H9 (cell line): Measurements from ENCODE around the gene CADM1. TPM values are rescaled to one million over a fixed set of nuclear protein-coding genes. Genes with fewer than 3 reads are reported as not detected.

Experiments used
- DNase-seq: peaks from one replicate; pipeline ENCODE4 v3.0.0-alpha.2; 2017
- H2AFZ ChIP-seq: one replicate; pipeline ENCODE4 v1.6.1; 2013; ENCODE audit warnings: mild to moderate bottlenecking, low read length, control low read depth, moderate library complexity
- H2AK5ac ChIP-seq: 2 replicates; pipeline ENCODE4 v1.6.1; 2013; ENCODE audit warnings: low read length, control low read depth, mixed read lengths; ENCODE audit not compliant: insufficient read length
- H2BK120ac ChIP-seq: one replicate; pipeline ENCODE4 v1.6.1; 2013; ENCODE audit warnings: low read depth, mild to moderate bottlenecking, low read length, control low read depth, inconsistent platforms; ENCODE audit not compliant: poor library complexity, severe bottlenecking
- H2BK12ac ChIP-seq: 2 replicates; pipeline ENCODE4 v1.6.1; 2013; ENCODE audit warnings: low read length, control low read depth, mixed read lengths, low read depth; ENCODE audit not compliant: insufficient read length
- H2BK15ac ChIP-seq: 2 replicates; pipeline ENCODE4 v1.6.1; 2013; ENCODE audit warnings: low read depth, low read length, control low read depth
- H2BK20ac ChIP-seq: one replicate; pipeline ENCODE4 v1.6.1; 2013; ENCODE audit warnings: low read depth, mild to moderate bottlenecking, low read length, control low read depth, inconsistent platforms; ENCODE audit not compliant: poor library complexity, severe bottlenecking
- H2BK5ac ChIP-seq: 2 replicates; pipeline ENCODE4 v1.6.1; 2013; ENCODE audit warnings: low read length, control low read depth, mixed read lengths; ENCODE audit not compliant: insufficient read length
- H3K14ac ChIP-seq: 2 replicates; pipeline ENCODE4 v1.6.1; 2013; ENCODE audit warnings: low read length, control low read depth; ENCODE audit not compliant: insufficient read depth
- H3K18ac ChIP-seq: 2 replicates; pipeline ENCODE4 v1.6.1; 2013; ENCODE audit warnings: low read depth, mild to moderate bottlenecking, mixed read lengths, low read length, control low read depth; ENCODE audit not compliant: insufficient read length
- H3K23ac ChIP-seq: 2 replicates; pipeline ENCODE4 v1.6.1; 2013; ENCODE audit warnings: low read length, control low read depth, mixed read lengths, low read depth; ENCODE audit not compliant: insufficient read length
- H3K23me2 ChIP-seq: 2 replicates; pipeline ENCODE4 v1.6.1; 2013; ENCODE audit warnings: low read depth, mild to moderate bottlenecking, mixed read lengths, low read length, control low read depth; ENCODE audit not compliant: insufficient read length, poor library complexity, severe bottlenecking
- H3K27ac ChIP-seq: 2 replicates; pipeline ENCODE4 v1.5.1; 2013; ENCODE audit warnings: low read length, control low read depth, mixed read lengths, low read depth; ENCODE audit not compliant: insufficient read length
- H3K27me3 ChIP-seq: 2 replicates; pipeline ENCODE4 v1.6.1; 2013; ENCODE audit warnings: low read length, control low read depth, inconsistent platforms; ENCODE audit not compliant: insufficient read depth
- H3K4ac ChIP-seq: 2 replicates; pipeline ENCODE4 v1.6.1; 2013; ENCODE audit warnings: low read depth, mild to moderate bottlenecking, control low read depth, inconsistent platforms, low read length, moderate library complexity
- H3K4me1 ChIP-seq: 2 replicates; pipeline ENCODE4 v1.6.1; 2013; ENCODE audit warnings: low read length, control low read depth, inconsistent platforms; ENCODE audit not compliant: insufficient read depth
- H3K4me2 ChIP-seq: 2 replicates; pipeline ENCODE4 v1.6.1; 2013; ENCODE audit warnings: low read length, control low read depth, mixed read lengths; ENCODE audit not compliant: insufficient read length, insufficient read depth
- H3K56ac ChIP-seq: 2 replicates; pipeline ENCODE4 v1.6.1; 2013; ENCODE audit warnings: low read depth, mild to moderate bottlenecking, mixed read lengths, low read length, control low read depth; ENCODE audit not compliant: insufficient read length
- H3K79me1 ChIP-seq: 2 replicates; pipeline ENCODE4 v1.6.1; 2013; ENCODE audit warnings: low read depth, mild to moderate bottlenecking, moderate library complexity, low read length, control low read depth, inconsistent platforms; ENCODE audit not compliant: insufficient read depth, poor library complexity, severe bottlenecking
- H3K79me2 ChIP-seq: 2 replicates; pipeline ENCODE4 v1.6.1; 2013; ENCODE audit warnings: low read length, control low read depth, inconsistent platforms; ENCODE audit not compliant: insufficient read depth
- H3K9ac ChIP-seq: 2 replicates; pipeline ENCODE4 v1.6.1; 2013; ENCODE audit warnings: low read length, control low read depth, mixed read lengths; ENCODE audit not compliant: insufficient read length; ENCODE audit errors: extremely low read depth
- H3K9me3 ChIP-seq: one replicate; pipeline ENCODE4 v1.6.1; 2013; ENCODE audit warnings: low read depth, low read length, inconsistent platforms; ENCODE audit not compliant: control insufficient read depth
- H3T11ph ChIP-seq: one replicate; pipeline ENCODE4 v1.6.1; 2013; ENCODE audit warnings: mild to moderate bottlenecking, low read length, control low read depth, inconsistent platforms
- H4K20me1 ChIP-seq: one replicate; pipeline ENCODE4 v1.6.1; 2013; ENCODE audit not compliant: control insufficient read depth, insufficient read length, insufficient read depth
- H4K5ac ChIP-seq: 2 replicates; pipeline ENCODE4 v1.6.1; 2013; ENCODE audit warnings: low read depth, mild to moderate bottlenecking, mixed read lengths, low read length, control low read depth; ENCODE audit not compliant: insufficient read length
- H4K8ac ChIP-seq: replicated peaks from 2 replicates; pipeline ENCODE4 v1.6.1; 2013; ENCODE audit warnings: low read length, control low read depth, mixed read lengths, low read depth; ENCODE audit not compliant: insufficient read length
- H4K91ac ChIP-seq: 2 replicates; pipeline ENCODE4 v1.6.1; 2013; ENCODE audit warnings: low read depth, mild to moderate bottlenecking, moderate library complexity, mixed read lengths, low read length, control low read depth; ENCODE audit not compliant: insufficient read length
- H3K27ac Mint-ChIP-seq, 3 experiments: 2 replicates in 2 of 3; 3 replicates in 1 of 3; pipeline ENCODE4 v1.8.0; 2020 to 2021; ENCODE audit warnings: mixed read lengths in 3 of 3, mild to moderate bottlenecking in 1 of 3, moderate library complexity in 1 of 3
- H3K27me3 Mint-ChIP-seq: 2 replicates; pipeline ENCODE4 v1.8.0; 2021; ENCODE audit warnings: low read depth, mild to moderate bottlenecking, moderate library complexity, mixed read lengths
- H3K36me3 Mint-ChIP-seq, 3 experiments: 2 replicates in 2 of 3; 3 replicates in 1 of 3; pipeline ENCODE4 v1.8.0; 2020 to 2021; ENCODE audit warnings: low read depth in 3 of 3, mixed read lengths in 3 of 3; ENCODE audit not compliant: insufficient read depth in 1 of 3
- H3K4me1 Mint-ChIP-seq, 2 experiments: 2 replicates each; pipeline ENCODE4 v1.8.0; 2020; ENCODE audit warnings: mixed read lengths in 2 of 2
- H3K4me3 Mint-ChIP-seq, 2 experiments: 2 replicates in 1 of 2; 3 replicates in 1 of 2; pipeline ENCODE4 v1.8.0; 2020 to 2021; ENCODE audit warnings: mild to moderate bottlenecking in 2 of 2, mixed read lengths in 2 of 2, moderate library complexity in 1 of 2
- H3K9me3 Mint-ChIP-seq, 2 experiments: 2 replicates in 1 of 2; 3 replicates in 1 of 2; pipeline ENCODE4 v1.8.0; 2020; ENCODE audit warnings: mild to moderate bottlenecking in 2 of 2, mixed read lengths in 2 of 2, moderate library complexity in 1 of 2
- CTCF ChIP-seq: fragments of 200-600 bp; sonication (generic); conservative IDR thresholded peaks from 3 replicates; pipeline ENCODE4 v1.8.0; 2021; ENCODE audit warnings: antibody characterized with exemption, mild to moderate bottlenecking
- WGBS: extraction: QIAGEN DNeasy Blood & Tissue Kit; methylation state at CpG from one replicate; pipeline ENCODE4 v1.1.7; 2013; ENCODE audit warnings: missing lambda C conversion rate, low lambda C conversion rate, mixed read lengths; ENCODE audit not compliant: insufficient read length; ENCODE audit errors: extremely low coverage; 5-methylcytosine and 5-hydroxymethylcytosine counted together
- total RNA-seq: library from RNA; stranded (reverse); gene quantifications from 2 replicates; pipeline ENCODE4 v1.2.1, GENCODE V29; 2021

The CADM1 gene
- total RNA-seq, 1 experiment from 2014 or later = 11.9 TPM

GRCh38 chr11:115545581-115546210 lies 41.5 kb upstream of the CADM1 start:
- Mint-ChIP-seq H3K4me3 (no peak overlapping the region), H3K4me1 (peaks cover 32 to 36% of the 10 kb centered on the region in 2 experiments), H3K9me3 (no peaks in the 10 kb centered on the region), H3K36me3 (no peaks in the 10 kb centered on the region), H3K27me3 (peaks cover 10% of the 10 kb centered on the region), H3K27ac (no peak overlapping the region)
- no peak overlapping the region for H2AFZ ChIP-seq
- TF ChIP-seq CTCF = no peak
- no peak overlapping the region for H4K8ac ChIP-seq
- WGBS = no CpG with 5 or more reads among the region's 2 CpGs
- no peaks in the 10 kb centered on the region for H3K23me2 ChIP-seq
- no peaks in the 10 kb centered on the region for H3K27me3 ChIP-seq
- no peak overlapping the region for H2BK20ac ChIP-seq
- H3K4me2 ChIP-seq = no peak overlapping the region
- no peak overlapping the region for H2BK12ac ChIP-seq
- no peak overlapping the region for H3T11ph ChIP-seq
- DNase-seq = no peak
- no peak overlapping the region for H3K14ac ChIP-seq
- H3K9me3 ChIP-seq = no peaks in the 10 kb centered on the region
- H2BK15ac ChIP-seq = no peak overlapping the region
- no peak overlapping the region for H3K23ac ChIP-seq
- no peak overlapping the region for H4K5ac ChIP-seq
- no peak overlapping the region for H3K4ac ChIP-seq
- H3K56ac ChIP-seq = no peak overlapping the region
- H2BK120ac ChIP-seq = no peak overlapping the region
- H3K18ac ChIP-seq = no peak overlapping the region
- no peak overlapping the region for H2AK5ac ChIP-seq
- H3K27ac ChIP-seq = no peak overlapping the region
- no peak overlapping the region for H2BK5ac ChIP-seq
- H3K9ac ChIP-seq = no peak overlapping the region
- peaks cover 10% of the 10 kb centered on the region; the same call in 1 of the 2 replicates for H3K4me1 ChIP-seq
- H3K79me2 ChIP-seq = no peaks in the 10 kb centered on the region
- no peaks in the 10 kb centered on the region for H4K20me1 ChIP-seq
- H3K79me1 ChIP-seq = no peaks in the 10 kb centered on the region
- no peak overlapping the region for H4K91ac ChIP-seq
